22Rv1 (cell line): ENCODE results near the gene KRTAP5-5.
"Not testable (repeated sequence)": the region's sequence is repeated elsewhere in the genome, so short reads cannot be mapped to it uniquely, and the experiment has no call there.

ENCODE experiments used
- H3K27ac ChIP-seq: fragments of 450-650 bp; 2 replicates; pipeline ENCODE4 v1.5.1; 2017
- ZFX ChIP-seq: fragments of 450-650 bp; IDR thresholded peaks from 2 replicates; pipeline ENCODE4 v1.6.1; 2017; ENCODE audit warnings: antibody characterized with exemption, borderline replicate concordance
- TF ChIP-seq, protein P1 (sequence below): fragments of 450-650 bp; IDR thresholded peaks from 2 replicates; pipeline ENCODE4 v1.5.1; 2017; ENCODE audit warnings: mild to moderate bottlenecking

KRTAP5-5 gene

DNA sequence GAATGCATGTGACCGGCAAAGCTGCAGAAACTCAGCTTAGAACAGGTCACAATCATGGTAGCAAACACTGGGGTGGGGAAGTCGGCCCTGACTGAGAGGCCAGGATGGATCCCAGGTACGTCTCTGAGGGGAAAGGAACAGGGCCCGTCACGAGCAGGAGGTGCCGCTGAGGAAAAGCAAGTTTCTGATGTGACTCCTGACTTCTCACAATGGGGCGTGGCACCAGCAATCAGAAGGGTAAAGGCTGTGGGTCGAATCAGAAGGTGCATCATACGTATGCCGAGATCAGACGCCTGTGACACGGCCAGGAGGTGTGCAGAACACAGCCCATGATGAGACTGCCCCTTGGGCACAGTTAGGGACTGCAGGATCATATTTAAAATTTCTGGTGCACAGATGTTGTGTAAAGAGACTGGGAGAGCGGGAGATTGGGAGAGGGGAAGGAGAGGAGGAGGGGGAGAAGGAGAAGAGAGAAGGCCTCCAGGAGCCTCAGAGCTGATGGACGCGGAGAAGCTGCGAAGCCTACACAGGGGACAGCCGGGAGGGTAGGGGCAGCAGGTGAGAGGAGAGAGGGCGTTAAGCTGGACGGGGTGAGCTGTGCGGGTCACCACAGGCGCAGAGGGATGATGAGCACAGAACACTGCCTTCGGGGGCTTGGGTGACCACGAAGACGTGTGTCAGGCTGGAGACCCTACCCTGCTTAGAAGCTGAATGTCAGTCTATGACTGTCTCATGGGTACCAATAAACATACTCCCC, 30.7 kb downstream of the KRTAP5-5 start:
- TF ChIP-seq, protein P1, sequence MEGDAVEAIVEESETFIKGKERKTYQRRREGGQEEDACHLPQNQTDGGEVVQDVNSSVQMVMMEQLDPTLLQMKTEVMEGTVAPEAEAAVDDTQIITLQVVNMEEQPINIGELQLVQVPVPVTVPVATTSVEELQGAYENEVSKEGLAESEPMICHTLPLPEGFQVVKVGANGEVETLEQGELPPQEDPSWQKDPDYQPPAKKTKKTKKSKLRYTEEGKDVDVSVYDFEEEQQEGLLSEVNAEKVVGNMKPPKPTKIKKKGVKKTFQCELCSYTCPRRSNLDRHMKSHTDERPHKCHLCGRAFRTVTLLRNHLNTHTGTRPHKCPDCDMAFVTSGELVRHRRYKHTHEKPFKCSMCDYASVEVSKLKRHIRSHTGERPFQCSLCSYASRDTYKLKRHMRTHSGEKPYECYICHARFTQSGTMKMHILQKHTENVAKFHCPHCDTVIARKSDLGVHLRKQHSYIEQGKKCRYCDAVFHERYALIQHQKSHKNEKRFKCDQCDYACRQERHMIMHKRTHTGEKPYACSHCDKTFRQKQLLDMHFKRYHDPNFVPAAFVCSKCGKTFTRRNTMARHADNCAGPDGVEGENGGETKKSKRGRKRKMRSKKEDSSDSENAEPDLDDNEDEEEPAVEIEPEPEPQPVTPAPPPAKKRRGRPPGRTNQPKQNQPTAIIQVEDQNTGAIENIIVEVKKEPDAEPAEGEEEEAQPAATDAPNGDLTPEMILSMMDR, result no peak
- TF ChIP-seq ZFX, result no peak
- no peak overlapping the region for H3K27ac ChIP-seq

DNA sequence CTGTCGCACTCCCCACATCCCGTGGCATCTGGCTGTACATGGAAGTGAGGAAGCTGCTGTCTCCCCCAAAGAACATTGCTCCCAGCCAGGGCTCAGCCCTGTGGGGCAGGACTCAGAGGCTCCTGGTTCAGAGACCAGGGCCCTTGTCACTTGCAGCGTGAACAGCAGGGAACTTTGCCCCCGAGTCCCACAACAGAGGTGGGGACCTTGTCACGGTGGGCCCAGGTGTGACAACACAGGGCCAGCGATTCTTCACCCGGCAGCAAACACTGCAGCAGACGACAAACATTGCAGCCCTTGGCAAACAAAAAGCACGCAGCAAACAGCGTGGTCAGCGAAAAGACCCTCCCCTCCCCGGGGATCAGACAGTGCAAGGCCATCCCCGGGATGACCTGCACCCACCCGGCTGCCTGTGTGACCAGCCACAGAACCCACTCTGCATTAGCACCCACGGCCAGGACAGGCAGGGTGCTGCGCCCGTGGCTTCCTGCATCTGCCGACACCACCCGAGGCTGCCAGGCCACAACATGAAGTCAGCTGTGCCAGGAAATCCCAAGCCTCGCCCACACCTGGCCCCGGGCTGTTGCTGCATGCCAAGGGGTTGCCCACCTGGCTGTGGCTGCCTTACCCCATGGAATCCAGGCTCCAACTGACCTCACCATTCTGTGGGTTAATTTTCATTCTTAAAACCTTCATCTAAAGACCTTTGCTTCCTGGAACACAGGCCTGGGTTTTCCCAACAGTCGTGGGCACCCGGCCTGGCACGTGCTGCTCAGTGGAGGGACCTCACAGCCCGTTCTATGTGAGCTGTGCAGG, 32.1 kb downstream of the KRTAP5-5 start:
- H3K27ac ChIP-seq, result not testable (repeated sequence)

DNA sequence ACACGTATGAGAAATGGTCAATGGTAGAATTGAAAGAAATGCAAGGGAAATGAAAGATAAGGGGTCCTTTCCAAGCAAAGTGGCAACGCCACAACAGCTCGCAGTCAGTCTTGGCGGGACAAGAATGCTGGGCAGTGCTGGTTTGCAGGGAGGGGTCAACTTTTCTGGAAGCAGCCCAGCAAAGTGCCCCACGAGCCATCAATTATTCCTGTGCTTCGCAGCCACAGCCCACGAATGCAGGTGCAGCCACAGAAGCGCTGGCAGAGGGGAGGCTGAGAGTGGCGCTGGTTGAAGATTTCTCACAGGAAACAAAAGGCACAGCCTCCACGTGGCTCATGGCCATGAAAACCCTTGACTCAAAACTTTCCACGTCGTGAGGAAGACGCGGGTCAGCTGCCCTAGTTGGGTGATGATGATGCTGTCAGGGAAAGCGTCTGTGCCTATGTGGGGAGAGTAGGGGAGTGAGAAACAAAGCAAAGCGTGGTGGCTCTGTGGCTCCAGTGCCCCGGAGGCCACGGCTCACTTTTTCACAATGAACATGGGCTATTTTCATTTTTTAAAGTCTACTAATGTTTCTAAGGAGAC, 33.2 kb downstream of the KRTAP5-5 start:
- not testable (repeated sequence) for H3K27ac ChIP-seq

DNA sequence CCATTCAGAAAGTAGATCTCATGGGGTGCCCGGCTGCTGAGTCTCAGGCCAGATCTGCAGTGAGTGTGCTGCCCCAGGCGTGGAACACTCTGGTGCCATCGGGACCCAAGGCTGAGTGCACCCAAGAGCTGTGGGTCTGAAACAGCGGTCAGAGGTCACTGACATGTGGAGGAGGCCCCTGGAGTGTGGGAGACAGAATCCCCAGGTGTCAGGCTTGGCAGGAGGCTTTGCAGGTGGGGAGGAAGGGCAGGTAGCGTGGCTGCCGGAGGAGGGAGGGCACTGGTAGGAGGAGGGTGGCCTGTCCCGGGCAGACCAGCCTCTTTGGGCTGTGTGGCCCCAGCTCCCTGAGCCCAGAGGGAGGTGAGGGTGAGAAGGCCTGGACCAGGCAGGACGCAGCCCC, 35.7 kb downstream of the KRTAP5-5 start:
- no peak overlapping the region for H3K27ac ChIP-seq
- TF ChIP-seq, protein P1, result no peak
- TF ChIP-seq ZFX, result no peak

DNA sequence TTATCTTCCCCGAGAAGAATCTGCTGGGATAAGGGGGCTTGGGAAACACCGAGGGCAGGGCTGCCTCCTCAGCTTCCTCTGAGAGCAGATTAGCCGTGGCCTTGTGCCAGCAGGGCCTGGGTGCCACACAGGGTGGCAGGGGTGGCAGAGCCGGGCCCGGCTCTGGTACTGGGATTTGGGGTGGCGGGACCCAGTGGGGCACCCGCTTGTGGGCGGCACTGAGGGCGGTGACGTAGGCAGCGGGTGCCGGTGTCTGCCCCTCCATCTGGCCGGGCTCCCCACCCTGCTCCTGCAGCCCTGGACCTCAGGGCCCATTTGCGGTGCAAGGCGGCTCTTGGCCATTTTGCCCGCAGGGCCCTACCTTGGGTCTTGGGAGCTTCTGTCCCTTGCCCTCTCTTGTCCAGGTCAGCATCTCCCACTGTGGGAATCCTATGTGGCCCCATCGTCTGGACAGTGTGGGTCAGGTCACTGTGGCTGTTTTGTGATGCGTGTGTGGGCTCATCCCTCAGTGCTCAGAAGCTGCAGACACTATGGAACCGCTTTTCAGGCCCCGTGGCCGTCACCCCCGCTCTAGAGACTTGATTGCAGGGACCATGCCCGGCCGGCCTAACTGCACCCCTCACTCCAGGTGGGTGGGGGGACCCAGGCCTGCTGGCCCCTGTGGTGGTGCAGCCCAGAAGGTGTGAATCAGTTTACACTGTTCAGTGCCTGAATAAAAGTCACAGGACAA, 37.7 kb downstream of the KRTAP5-5 start:
- H3K27ac ChIP-seq, result no peak overlapping the region
- TF ChIP-seq, protein P1, result no peak
- TF ChIP-seq ZFX, result no peak

DNA sequence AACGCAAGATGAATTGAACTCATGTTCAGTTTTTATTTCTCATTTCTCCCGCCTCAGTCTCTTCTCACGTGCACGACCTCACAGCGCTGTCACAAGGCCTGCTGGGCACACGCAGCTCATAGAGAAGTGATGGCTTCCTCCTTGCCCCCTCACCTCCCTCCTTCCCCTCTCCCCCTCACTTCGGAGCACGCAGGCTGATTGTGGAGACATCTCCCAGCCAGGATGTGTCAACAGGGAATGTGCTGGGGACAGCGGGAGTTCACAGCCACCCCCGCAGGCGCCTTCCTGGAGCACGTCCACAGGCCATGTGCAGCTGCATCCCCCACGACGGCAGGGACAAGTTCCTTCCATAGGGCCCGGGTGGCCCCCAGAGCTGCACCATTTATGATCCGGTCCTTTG, 38.3 kb downstream of the KRTAP5-5 start:
- H3K27ac ChIP-seq, result no peak overlapping the region
- no peak for TF ChIP-seq ZFX

DNA sequence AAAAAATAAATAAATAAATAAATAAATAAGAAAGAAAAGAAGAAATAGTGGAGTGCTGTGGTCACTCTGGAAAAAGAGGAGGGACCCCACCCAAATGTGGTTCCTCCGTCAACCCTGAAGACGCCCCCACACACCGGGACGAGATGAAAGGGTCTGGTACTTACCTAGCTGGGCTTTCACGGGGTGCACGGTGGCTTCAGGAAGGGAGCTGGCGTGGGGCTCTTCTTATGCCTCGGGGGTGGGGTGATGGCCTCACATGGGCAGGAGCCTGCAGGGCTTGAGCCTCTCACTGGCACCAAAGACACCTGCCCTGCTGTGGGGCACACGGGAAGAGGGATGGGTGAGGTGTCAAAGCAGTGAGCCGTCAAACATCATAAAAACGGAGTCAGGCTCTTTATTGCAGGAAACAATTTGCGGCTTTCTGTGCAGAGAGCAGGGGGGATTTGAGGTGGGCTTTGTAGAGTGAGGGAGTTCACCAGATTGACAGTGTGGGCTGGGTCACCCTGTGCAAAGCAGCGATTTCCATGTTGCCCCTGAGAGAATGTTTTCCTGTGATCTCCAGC, 39.4 kb downstream of the KRTAP5-5 start:
- TF ChIP-seq, protein P1, result no peak
- TF ChIP-seq ZFX, result no peak
- no peak overlapping the region for H3K27ac ChIP-seq

DNA sequence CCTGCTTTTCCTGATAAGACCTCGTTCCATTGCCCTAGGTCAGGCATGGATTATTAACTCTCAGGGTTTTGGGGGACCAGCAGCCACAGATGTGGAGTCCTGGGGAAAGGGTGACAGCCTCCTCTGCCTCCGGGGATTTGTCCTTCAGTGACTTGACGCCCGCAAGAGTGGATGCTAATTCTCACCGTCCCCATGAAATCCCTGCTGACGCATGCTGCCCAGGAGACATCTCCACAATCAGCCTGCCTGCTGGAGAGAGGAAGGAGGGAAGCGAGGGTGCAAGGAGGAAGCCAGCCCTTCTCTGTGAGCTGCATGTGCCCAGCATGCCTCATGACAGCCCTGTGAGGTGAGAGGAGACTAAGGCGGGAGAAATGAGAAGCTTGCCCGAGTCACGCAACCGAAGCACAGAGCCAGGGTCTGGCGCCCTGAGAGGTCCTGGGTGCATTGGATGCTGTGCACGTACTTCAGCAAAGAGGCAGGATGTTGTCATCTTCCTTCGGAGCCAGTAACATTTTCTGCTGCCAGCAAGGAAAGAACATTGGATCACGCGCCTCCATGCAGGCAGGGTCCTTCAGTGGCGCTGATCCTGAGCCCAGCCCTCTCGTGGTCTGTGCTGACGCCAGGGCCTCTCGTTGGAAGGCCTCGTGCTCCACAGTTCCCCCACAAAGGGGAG, 40.1 kb downstream of the KRTAP5-5 start:
- TF ChIP-seq, protein P1, result no peak
- TF ChIP-seq ZFX, result no peak
- no peak overlapping the region for H3K27ac ChIP-seq

DNA sequence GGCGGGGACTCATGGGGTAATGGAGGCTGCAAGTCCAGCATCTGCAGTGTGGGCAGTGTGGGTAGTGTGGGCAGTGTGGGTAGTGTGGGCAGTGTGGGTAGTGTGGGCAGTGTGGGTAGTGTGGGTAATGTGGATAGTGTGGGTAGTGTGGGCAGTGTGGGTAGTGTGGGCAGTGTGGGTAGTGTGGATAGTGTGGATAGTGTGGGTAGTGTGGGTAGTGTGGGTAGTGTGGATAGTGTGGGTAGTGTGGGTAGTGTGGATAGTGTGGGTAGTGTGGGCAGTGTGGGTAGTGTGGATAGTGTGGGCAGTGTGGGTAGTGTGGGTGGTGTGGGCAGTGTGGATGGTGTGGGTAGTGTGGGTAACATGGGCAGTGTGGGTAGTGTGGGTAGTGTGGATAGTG, 40.9 kb downstream of the KRTAP5-5 start:
- H3K27ac ChIP-seq, result not testable (repeated sequence)
